CD14-positive monocyte (primary cell): ENCODE measurements around the gene ANO6. TPM values are rescaled to one million over a fixed set of nuclear protein-coding genes. Genes with fewer than 3 reads are reported as not detected.

Source experiments
- DNase-seq, 3 donors: peaks; one replicate each; pipeline ENCODE4 v3.0.0-alpha.2; 2011 to 2022
- H2AFZ ChIP-seq: 2 replicates; pipeline ENCODE4 v1.6.0; 2012; ENCODE audit warnings: mild to moderate bottlenecking, low read depth, low read length, inconsistent platforms; ENCODE audit not compliant: insufficient read depth, poor library complexity, severe bottlenecking
- H3K27ac ChIP-seq, 2 donors: 1 replicate in 1 of 2; 2 replicates in 1 of 2; pipeline ENCODE4 v1.5.1; 2012 to 2013; ENCODE audit warnings: low read length in 2 of 2, control low read depth in 1 of 2, inconsistent platforms in 1 of 2, low read depth in 1 of 2, mild to moderate bottlenecking in 1 of 2
- H3K27me3 ChIP-seq, 2 donors: one replicate each; pipeline versions ENCODE4 v1.6.0 to v1.6.1; 2011 to 2013; ENCODE audit warnings: low read length in 2 of 2; ENCODE audit not compliant: control insufficient read depth in 2 of 2, insufficient read depth in 2 of 2
- H3K36me3 ChIP-seq, 2 donors: replicated peaks in 1 of 2; 1 replicate in 1 of 2; 2 replicates in 1 of 2; pipeline versions ENCODE4 v1.5.1 to v1.6.1; 2012 to 2013; ENCODE audit warnings: low read length in 2 of 2, control low read depth in 1 of 2, inconsistent platforms in 1 of 2, mild to moderate bottlenecking in 1 of 2; ENCODE audit not compliant: insufficient read depth in 2 of 2, control insufficient read depth in 1 of 2
- H3K4me1 ChIP-seq, 2 donors: 1 replicate in 1 of 2; 2 replicates in 1 of 2; pipeline versions ENCODE4 v1.5.1 to v1.6.1; 2012 to 2013; ENCODE audit warnings: low read length in 2 of 2, control low read depth in 1 of 2, inconsistent platforms in 1 of 2, mild to moderate bottlenecking in 1 of 2, moderate library complexity in 1 of 2; ENCODE audit not compliant: insufficient read depth in 2 of 2, control insufficient read depth in 1 of 2
- H3K4me2 ChIP-seq: replicated peaks from 2 replicates; pipeline ENCODE3; 2012; ENCODE audit warnings: low read length, moderate library complexity, mild to moderate bottlenecking; ENCODE audit not compliant: poor library complexity, severe bottlenecking; ENCODE audit errors: extremely low read depth
- H3K4me3 ChIP-seq, 3 experiments: fragments of 200-600 bp in 1 of 3; sonication (generic) in 1 of 3; replicated peaks in 1 of 3; 1 replicate in 2 of 3; 2 replicates in 1 of 3; pipeline ENCODE4 v1.5.1; 2011 to 2013; ENCODE audit warnings: low read length in 3 of 3, mild to moderate bottlenecking in 3 of 3, control low read depth in 2 of 3, low read depth in 2 of 3, inconsistent platforms in 1 of 3, moderate library complexity in 1 of 3
- H3K79me2 ChIP-seq: 2 replicates; pipeline ENCODE4 v1.6.0; 2012; ENCODE audit warnings: mild to moderate bottlenecking, control low read depth, inconsistent platforms, low read length, moderate library complexity; ENCODE audit not compliant: insufficient read depth
- H3K9ac ChIP-seq: 2 replicates; pipeline ENCODE4 v1.6.0; 2017; ENCODE audit warnings: low read length, mild to moderate bottlenecking; ENCODE audit not compliant: insufficient read depth, poor library complexity, severe bottlenecking
- H3K9me3 ChIP-seq, 2 donors: replicated peaks in 1 of 2; 1 replicate in 1 of 2; 2 replicates in 1 of 2; pipeline versions ENCODE4 v1.5.1 to v1.6.1; 2012 to 2013; ENCODE audit warnings: low read length in 2 of 2, control low read depth in 1 of 2; ENCODE audit not compliant: control insufficient read depth in 1 of 2, insufficient read depth in 1 of 2
- H4K20me1 ChIP-seq: 2 replicates; pipeline ENCODE4 v1.6.0; 2012; ENCODE audit warnings: mild to moderate bottlenecking, low read length, control low read depth, moderate library complexity; ENCODE audit not compliant: insufficient read depth
- H3K27ac Mint-ChIP-seq, 7 donors: one replicate each; pipeline ENCODE4 v1.8.0; 2020; ENCODE audit warnings: mild to moderate bottlenecking in 7 of 7, mixed read lengths in 7 of 7, moderate library complexity in 6 of 7, inconsistent platforms in 2 of 7
- H3K27me3 Mint-ChIP-seq, 3 donors: one replicate each; pipeline ENCODE4 v1.8.0; 2021 to 2022; ENCODE audit warnings: low read depth in 3 of 3, mild to moderate bottlenecking in 3 of 3, mixed read lengths in 3 of 3, moderate library complexity in 3 of 3, inconsistent platforms in 1 of 3
- H3K36me3 Mint-ChIP-seq, 2 donors: one replicate each; pipeline ENCODE4 v1.8.0; 2020; ENCODE audit warnings: mixed read lengths in 2 of 2, inconsistent platforms in 1 of 2, mild to moderate bottlenecking in 1 of 2
- H3K4me1 Mint-ChIP-seq: one replicate; pipeline ENCODE4 v1.8.0; 2020; ENCODE audit warnings: mild to moderate bottlenecking, mixed read lengths
- H3K4me3 Mint-ChIP-seq, 2 donors: one replicate each; pipeline ENCODE4 v1.8.0; 2020; ENCODE audit warnings: mild to moderate bottlenecking in 2 of 2, mixed read lengths in 2 of 2, moderate library complexity in 1 of 2
- H3K9me3 Mint-ChIP-seq, 7 donors: one replicate each; pipeline ENCODE4 v1.8.0; 2020 to 2022; ENCODE audit warnings: mixed read lengths in 7 of 7, mild to moderate bottlenecking in 6 of 7, moderate library complexity in 6 of 7, inconsistent platforms in 2 of 7
- CTCF ChIP-seq: fragments of 200-600 bp; IDR thresholded peaks from one replicate; pipeline ENCODE4 v1.8.0; 2022; ENCODE audit warnings: antibody characterized with exemption, mild to moderate bottlenecking
- WGBS: methylation state at CpG from one replicate; pipeline ENCODE4 v1.1.5; 2013; ENCODE audit warnings: missing lambda C conversion rate; ENCODE audit not compliant: insufficient coverage; 5-methylcytosine and 5-hydroxymethylcytosine counted together
- intact Hi-C, 2 donors: fragments of 100-400 bp; cut with micrococcal nuclease; formaldehyde crosslinking; loops; one replicate each; pipeline versions ENCODE4 v1.15.0 to v1.15.1; 2023
- polyA plus RNA-seq, 3 donors: library from polyadenylated mRNA; depleted of rRNA in 1 of 3; unstranded in 2 of 3; stranded (reverse) in 1 of 3; fragments of 300-500 nt in 2 of 3; fragments of >200 nt in 1 of 3; fragmentation: Illumina TruSeq in 2 of 3; gene quantifications; 1 replicate in 2 of 3; 2 replicates in 1 of 3; pipeline ENCODE4 v1.2.3, GENCODE V29; 2012 to 2021

Gene ANO6
- polyA plus RNA-seq, 3 donors: 20.2 to 48.7 (median 34.1) TPM

- Histone ChIP-seq H3K4me3 (no peak overlapping the region), H3K27ac (no peak overlapping the region), H3K27me3 (no peaks in the 10 kb centered on the region), H2AFZ (no peak overlapping the region), H3K4me2 (no peak overlapping the region), H4K20me1 (no peaks in the 10 kb centered on the region), H3K36me3 (peaks cover 78 to 98% of the 10 kb centered on the region in 2 donors), H3K9me3 (no peaks in the 10 kb centered on the region), H3K4me1 (no peaks in the 10 kb centered on the region), H3K79me2 (no peaks in the 10 kb centered on the region), H3K9ac (no peak overlapping the region)
- DNase-seq: no peak
- intact Hi-C loops: no loop called here
- peaks cover 75 to 79% of the 10 kb centered on the region in 2 donors for H3K36me3 Mint-ChIP-seq
- H3K9me3 Mint-ChIP-seq: no peaks in the 10 kb centered on the region
- H3K4me1 Mint-ChIP-seq: peaks cover 4% of the 10 kb centered on the region
- H3K27me3 Mint-ChIP-seq: peaks cover 0 to 4% (median 0%) of the 10 kb centered on the region in 3 donors
- no peak overlapping the region for H3K4me3 Mint-ChIP-seq
- TF ChIP-seq CTCF: no peak
- H3K27ac Mint-ChIP-seq: no peak overlapping the region
- WGBS: no CpG with 5 or more reads among the region's 1 CpG
Observed at GRCh38 chr12:45418520-45418919, 202.6 kb downstream of the ANO6 start.

DNA sequence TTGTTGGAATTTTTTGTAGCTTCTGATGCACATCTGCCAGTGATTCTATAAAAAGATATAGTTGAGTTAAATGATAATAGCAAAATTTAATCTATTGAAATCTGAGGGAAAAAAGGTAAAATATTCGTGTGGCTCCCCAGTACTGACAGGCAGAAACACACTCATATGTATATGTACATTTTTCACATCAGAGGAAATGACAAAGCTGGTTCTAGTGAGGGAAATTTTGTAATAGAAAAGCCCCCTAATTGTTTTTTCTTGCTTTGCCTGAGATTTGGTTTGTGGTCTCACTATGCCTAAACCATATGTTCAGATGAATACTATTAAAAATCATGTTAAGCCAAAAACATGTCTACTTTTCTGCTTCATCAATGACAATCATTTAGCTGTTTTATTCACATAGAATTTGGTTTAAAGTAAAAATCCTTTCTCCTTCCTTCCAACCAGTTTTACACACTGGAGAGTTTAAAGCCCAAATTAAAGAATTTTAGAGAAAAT is 203.5 kb downstream of the ANO6 start:
- H3K27me3 Mint-ChIP-seq: peaks cover 0 to 4% (median 0%) of the 10 kb centered on the region in 3 donors
- H3K79me2 ChIP-seq: no peaks in the 10 kb centered on the region
- no peak for TF ChIP-seq CTCF
- H3K4me3 ChIP-seq: no peak overlapping the region
- DNase-seq: no peak
- no peaks in the 10 kb centered on the region for H3K9me3 ChIP-seq
- WGBS: no CpG with 5 or more reads among the region's 1 CpG
- no peak overlapping the region for H3K27ac ChIP-seq
- intact Hi-C loops: no loop called here
- no peak overlapping the region for H3K27ac Mint-ChIP-seq
- no peak overlapping the region for H2AFZ ChIP-seq
- no peaks in the 10 kb centered on the region for H3K27me3 ChIP-seq
- H3K4me2 ChIP-seq: no peak overlapping the region
- H3K9me3 Mint-ChIP-seq: no peaks in the 10 kb centered on the region
- H3K4me3 Mint-ChIP-seq: no peak overlapping the region
- no peaks in the 10 kb centered on the region for H3K4me1 ChIP-seq
- H3K36me3 ChIP-seq: peaks cover 86 to 98% of the 10 kb centered on the region in 2 donors
- H3K36me3 Mint-ChIP-seq: peaks cover 83 to 84% of the 10 kb centered on the region in 2 donors
- peaks cover 4% of the 10 kb centered on the region for H3K4me1 Mint-ChIP-seq
- H3K9ac ChIP-seq: no peak overlapping the region
- H4K20me1 ChIP-seq: no peaks in the 10 kb centered on the region
